ENCODE results near the gene HAPSTR1.
A peak's percentile ranks its signal among the peaks of the same experiment; 100 is the strongest.
"Not testable (repeated sequence)": the region's sequence is repeated elsewhere in the genome, so short reads cannot be mapped to it uniquely, and the experiment has no call there.

Gene HAPSTR1, protein sequence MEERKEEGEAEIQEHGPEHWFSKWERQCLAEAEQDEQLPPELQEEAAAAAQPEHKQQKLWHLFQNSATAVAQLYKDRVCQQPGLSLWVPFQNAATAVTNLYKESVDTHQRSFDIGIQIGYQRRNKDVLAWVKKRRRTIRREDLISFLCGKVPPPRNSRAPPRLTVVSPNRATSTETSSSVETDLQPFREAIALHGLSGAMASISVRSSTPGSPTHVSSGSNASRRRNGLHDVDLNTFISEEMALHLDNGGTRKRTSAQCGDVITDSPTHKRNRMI

DNA sequence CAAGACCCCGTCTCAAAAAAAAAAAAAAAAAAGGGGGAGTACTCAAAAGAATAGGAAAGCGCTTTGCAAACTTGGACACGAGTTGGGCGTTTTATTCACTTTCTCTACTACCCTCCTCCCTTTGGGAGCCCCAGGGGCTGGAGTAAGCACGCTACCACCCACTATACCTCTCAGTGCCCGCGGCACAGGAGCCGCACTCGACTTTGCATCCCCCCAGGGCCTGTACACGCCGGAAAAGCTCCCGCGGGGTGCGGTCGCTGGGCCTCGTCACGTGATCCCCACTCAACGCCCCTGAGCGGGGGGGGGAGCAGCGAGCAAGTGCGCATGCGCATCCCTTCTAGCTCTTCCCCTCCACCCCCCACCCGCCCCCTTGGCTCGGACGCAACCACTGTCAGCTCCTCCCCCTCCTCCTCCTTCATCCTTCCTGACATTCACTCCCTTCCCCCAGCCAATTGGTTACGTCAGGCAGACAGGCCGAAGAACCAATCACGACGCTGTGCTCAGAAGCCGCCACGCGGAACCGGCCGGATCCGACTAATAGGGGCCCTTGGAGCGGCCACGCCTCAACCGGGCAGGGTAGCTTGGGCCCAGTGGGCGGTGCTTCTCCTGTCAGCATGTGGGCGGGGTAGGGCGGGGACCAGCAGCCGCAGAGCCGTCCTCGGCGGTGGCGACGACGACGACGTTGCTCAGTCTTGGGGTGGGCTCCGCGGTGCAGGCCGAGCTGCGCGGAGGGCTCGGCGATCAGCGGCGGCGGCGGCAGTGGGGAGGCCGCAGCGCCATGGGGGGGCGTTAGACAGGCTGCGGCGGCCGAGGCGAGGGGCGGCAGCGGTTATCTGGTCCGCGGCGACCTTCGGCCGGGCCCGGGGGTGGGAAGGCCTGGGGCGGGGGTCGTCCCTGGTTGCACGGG is at the start of gene HAPSTR1:
HAPSTR1 (plus strand) TSS at position 685 of the 907 bp plus-strand sequence. CDS start 401 bp downstream, outside the sequence.
- peak; percentile 91 to 100 (median 99) for DNase-seq

DNA sequence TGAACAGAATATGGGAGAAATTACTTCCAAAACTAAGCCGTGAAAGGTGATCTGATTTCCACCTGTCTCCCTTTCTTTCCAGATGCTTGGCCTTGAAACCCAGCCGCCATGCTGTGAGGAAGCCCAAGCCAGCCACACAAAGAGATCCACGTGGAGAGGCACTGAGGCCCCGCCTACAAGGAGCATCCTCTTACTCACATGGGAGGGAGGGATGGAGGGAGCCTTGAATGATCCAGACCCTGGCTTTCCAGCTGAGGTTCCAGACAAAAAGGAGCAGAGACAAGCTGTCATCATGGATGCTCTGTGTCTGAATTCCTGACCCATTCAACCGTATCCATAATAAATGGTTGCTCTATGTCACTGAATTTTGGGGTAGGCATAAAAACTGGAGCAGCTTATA is 48.9 kb upstream of the HAPSTR1 start:
- DNase-seq, result peak in 1 of 56 donors; percentile 8

DNA sequence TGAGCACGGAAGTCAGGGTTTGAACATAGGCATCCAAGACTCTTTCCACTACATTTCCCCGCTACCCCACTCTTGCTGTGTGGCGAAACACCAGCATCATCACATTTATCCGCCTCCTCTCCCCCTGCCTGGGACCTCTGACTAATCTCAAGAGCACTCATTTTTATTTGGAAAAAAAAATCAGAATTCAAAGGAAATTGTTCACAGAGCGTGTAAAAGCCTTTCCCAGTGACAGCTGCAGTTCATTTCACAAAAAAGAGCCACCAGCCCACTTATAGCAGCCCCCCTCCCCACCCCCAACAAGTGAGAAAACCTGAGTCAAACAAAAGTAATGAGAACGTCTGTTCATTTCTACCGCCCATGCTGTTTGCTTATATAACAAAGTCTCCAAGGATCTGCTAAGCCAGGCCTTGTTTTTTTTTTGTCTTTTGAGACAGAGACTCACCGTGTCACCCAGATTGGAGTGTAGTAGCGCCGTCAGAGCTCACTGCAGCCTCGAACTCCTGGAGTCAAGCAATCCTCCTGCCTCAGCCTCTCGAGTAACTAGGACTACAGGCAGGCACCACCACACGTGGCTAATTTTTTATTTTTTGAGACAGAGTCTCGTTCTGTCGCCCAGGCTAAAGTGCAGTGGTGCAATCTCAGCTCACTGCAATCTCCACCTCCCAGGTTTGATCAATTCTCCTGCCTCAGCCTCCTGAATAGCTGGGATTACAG is 48.3 kb upstream of the HAPSTR1 start:
- DNase-seq, result peak in 19 of 56 donors; percentile 1 to 62 (median 17)

DNA sequence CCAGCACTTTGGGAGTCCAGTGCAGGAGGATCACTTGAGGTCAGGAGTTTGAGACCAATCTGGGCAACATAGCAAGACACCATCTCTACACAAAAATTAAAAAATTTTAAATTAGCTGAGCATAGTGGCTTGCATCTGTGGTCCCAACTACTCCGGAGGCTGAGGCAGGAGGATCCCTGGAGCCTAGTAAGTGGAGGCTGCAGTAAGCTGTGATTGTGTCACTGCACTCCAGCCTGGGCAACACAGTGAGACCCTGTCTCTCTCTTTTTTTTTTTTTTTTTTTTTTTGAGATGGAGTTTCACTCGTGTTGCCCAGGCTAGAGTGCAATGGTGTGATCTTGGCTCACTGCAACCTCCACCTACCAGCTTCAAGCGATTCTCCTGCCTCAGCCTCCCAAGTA is 45.9 kb upstream of the HAPSTR1 start:
- DNase-seq, result not testable (repeated sequence)

DNA sequence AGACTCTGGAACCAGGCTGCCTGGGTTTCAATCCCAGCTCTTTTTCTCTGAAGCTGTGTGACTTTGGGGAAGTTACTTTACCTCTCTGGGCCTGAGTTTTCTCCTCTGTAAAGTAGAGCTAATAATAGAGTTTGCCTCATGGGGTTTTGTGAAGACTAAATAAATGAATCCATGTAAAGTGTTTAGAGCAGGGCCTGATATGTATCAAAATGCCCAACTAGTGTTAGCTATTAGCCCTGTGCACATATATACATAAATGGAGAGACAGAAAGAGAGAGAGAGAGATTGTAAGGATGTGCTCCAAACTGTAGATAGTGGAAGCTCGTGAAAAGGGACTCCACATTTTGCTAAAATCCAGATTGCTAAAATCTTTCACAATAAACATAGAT is 44.8 kb upstream of the HAPSTR1 start:
- no peak for DNase-seq

DNA sequence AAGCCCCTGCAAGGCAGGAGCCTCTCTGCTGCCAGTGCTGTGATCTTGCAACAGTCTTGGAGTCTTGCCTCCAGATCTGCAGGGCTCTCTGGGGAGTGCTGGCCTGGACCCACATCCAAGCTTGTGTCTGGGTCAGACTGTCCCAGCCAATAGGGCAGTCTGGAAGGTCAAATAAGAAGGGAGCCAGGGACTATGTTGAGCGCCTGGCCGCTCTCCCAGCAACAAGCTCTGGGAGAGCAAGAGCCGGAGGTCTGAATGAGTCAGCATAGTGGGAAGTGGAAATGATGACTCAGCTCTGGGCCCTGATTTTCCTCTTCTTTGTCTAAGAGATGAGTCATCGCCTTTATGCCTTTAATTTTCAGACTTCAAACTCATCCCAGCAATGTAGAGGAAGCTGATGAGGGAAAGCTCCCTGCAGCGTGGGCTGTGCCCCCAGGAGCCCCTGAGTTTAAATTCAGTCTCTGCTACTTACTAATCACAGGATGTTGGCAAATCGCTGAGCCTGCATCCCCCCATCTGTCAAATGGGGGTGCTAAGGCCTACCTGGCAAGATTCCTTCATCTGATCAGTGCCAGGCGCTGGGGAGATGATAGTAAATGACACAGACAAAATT is 43.6 kb upstream of the HAPSTR1 start:
- peak in 54 of 56 donors; percentile 3 to 86 (median 59) for DNase-seq

DNA sequence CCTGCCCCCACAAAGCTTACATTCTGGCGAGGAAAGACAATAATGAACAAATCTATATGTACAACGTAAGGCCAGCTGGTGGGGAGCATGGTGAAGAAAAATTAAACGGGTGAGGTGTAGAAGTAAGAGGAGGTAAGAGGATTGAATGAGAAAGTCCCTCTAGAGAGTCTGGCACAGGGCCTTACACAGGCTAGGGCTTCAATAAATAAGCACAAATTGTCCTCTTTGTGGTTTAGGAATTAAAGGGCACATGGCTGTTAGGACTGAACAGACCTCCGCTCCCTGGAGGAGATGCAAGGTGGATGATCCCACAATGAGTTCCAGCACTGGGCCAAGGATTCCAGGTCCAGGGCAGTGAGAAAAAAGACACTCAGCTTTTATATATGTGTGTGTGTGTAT is 43.1 kb upstream of the HAPSTR1 start:
- DNase-seq, result no peak

DNA sequence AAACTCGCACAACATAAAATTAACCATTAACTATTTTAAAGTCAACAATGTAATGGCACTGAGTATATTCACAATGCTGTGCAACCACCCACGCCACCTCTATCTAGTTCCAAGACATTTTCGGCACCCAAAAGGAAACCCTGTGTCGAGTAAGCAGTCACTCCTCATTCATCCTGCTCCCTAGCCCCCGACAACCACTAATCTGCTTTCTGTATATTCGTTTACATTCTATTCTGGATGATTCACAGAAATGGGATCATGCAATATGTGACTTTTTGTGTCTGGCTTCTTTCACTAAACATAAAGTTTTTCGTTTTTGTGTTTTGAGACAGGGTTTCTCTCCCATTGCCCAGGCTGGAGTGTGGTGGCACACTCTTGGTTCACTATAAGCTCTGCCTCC is 42.2 kb upstream of the HAPSTR1 start:
- DNase-seq, result no peak

DNA sequence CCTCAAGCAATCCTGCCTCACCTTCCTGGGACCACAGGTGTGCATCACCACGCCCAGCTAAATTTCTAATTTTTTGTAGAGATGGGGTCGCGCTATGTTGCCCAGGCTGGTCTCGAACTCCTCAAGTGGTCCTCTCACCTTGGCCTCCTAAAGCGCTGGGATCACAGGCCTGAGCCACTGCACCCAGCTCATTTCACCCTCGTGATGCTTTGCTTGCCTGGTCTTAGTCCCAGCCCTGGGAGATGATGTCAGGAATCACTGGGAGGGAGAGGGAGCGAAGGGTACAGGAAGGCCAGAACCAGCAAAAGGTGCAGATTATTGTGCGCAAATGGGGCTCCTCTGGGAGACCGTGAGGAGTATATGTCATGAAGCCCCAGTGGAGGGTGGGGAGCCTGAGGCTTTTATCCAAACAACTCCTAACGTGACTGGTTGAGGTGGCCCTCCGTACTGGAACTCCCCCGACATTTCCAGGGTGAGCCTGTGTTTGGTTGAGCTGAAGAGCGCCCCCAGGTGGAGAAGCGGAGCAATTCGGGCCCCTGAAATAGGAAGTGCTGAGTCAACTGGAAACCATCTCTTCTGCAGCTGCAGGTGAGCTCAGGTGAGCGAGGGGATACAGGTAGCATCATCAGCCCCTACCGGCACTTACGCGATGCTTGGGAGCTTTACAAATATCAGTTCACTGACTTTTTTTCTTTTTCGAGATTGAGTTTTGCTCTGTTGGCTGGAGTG is 41.2 kb upstream of the HAPSTR1 start:
- DNase-seq, result no peak

DNA sequence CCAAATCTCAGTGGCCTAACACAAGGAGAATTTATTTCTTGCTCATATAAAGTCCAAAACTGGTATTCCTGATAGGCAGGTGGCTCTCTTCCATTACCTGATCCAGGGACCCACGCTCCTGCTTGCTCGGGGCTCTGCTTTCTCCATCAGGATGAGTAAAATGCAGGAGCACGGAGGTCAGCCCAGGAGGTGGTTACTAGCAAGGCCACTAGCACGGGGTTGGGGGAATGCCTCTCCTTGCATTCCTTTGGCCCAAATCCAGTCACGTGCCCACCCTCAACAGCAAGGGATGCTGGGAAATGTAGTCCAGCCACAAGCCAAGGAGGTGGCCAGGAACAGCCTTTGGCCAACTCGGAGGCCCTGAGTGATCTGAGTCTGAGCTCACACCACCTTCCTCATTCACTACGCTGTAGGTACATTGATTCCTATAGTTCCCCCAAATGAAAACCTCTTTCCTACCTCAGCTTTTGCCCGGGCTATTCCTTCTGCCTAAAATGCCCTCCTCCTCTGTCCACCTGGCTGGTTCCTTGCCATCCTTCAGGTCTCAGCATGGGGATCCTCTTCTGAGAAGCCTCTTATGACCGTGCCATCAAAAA is 38.3 kb upstream of the HAPSTR1 start:
- DNase-seq, result peak in 35 of 56 donors; percentile 1 to 62 (median 21)

DNA sequence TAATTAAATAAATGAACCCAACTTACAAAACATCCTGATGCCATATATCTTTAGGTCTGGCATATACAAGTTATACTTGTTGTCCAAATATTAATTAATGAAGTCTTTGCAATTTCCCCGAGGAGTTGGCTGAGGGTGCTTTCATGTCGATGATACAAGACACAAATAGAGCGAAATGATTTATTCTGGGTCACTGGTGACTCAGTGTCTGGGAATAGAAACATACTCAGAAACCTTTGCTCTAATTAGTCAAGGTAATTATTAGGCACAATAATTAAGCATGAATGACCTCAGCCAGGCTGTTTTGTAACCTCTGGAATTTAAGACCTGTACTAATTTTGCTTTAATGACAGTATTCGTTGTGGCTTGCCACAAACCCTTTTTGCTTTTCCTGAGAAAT is 37.0 kb upstream of the HAPSTR1 start:
- no peak for DNase-seq

DNA sequence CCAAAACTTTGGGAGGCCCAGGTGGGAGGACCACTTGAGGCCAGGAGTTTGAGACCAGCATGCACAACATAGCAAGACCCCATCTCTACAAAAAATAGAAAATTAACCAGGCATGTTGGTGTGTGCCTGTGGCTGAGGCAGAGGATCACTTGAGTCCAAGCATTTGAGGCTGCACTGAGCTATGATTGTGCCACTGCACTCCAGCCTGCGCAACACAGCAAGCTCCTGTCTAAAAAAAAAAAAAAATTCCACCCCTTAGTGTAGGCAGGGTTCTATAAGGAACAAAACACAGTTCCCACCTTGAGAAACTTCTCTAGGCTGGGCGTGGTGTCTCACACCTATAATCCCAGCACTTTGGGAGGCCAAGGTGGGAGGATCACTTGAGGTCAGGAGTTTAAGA is 36.3 kb upstream of the HAPSTR1 start:
- no peak for DNase-seq

DNA sequence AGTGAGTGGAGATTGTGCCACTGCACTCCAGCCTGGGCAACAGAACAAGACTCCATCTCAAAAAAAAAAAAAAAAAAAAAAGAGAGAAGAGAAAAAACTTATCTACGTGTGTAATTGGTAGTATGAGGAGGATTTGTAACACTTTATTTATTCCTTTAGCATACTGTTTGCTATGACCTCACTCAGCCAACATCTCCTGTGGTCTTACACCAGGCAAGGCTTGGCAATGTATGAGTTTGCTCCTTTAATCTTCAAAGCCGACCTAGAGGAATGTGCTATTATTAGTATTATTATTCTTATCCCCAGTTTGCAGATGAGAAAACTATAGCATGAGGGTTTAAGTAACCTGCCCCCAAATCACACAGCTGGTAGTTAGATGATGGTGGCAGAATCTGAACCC is 35.8 kb upstream of the HAPSTR1 start:
- DNase-seq, result no peak

DNA sequence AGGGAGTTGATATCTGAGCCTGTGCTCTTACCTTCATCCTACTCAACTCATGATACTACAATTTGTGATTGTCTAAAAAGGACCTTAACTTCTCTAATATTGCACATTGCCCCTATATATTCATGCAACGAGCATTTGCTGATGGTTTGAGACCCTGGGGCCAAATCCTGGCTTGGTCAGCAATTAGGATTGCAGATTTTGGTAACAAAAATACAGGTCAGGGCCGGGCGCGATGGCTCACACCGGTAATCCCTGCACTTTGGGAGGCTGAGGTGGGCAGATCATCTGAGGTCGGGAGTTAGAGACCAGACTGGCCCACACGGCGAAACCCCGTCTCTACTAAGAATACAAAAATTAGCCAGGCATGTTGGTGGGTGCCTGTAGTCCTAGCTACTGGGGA is 35.4 kb upstream of the HAPSTR1 start:
- no peak for DNase-seq

DNA sequence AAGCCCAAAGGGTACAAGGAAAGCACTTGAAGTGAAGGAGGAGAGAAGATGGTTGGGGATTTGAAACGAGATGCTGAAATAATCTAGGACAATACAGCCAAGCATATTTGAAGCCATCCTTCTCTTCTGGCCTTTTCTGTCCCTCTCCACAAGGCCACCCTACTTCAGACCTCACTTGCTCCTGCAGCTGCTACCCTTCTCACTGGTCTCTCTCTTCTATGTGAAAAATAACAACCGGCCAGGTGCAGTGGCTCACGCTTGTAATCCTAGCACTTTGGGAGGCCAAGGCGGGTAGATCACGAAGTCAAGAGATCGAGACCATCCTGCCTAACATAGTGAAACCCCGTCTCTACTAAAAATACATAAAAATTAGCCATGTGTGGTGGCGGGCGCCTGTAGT is 33.2 kb upstream of the HAPSTR1 start:
- no peak for DNase-seq

DNA sequence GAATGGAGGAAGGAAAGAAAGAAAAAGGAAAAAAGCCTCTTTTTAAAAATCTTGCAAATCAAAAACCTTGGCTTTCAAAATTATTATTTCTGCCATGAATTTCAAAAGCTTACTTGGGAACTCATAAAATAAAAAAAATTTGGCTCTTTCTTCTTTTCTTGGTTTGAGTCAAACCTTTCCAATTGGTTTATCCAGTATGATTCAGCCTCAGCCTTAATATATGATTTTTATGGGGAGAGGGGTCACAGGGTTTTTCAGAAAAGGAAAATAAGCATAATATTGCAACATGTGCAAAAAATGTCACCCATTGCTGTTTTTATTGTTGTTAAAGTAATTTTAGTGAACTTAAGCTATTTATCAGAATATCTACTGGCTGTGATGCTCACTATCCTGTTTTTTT is 31.2 kb upstream of the HAPSTR1 start:
- DNase-seq, result no peak

DNA sequence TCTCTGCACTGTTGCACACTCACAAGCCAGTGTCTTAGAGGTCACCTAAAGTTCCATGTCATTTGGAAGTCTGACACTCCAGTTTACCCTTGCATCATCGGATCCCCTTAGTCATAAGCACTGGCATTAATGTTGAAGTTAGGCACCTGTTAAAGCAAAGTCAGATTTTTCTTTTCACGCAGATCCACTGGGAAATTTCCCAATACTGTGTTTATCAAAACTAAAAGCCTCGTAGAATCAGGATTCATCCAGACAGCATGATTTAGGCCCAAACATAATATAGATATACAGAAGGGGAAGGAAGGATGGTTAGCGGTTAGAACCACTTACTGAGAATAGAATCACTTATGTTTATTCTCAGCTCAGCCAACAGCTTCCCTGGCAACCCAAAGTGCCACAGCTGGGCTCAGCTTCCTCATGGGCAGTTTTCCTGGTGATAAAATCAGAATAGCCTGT is 30.1 kb upstream of the HAPSTR1 start:
- peak in 6 of 56 donors; percentile 0 to 14 (median 2) for DNase-seq

DNA sequence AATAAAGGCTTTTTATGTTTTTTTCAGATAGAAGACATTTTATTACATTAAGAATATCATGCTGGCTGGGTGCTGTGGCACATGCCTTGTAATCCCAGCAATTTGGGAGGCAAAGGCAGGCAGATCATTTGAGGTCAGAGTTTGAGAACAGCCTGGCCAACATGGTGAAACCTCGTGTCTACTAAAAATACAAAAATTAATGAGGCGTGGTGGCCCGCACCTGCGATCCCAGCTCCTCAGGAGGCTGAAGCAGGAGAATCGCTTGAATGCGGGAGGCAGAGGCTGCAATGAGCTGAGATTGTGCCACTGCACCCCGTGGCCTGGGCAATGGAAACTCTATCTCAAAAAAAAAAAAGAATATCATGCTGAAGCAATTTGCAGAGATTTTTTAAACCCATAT is 29.1 kb upstream of the HAPSTR1 start:
- DNase-seq, result no peak

DNA sequence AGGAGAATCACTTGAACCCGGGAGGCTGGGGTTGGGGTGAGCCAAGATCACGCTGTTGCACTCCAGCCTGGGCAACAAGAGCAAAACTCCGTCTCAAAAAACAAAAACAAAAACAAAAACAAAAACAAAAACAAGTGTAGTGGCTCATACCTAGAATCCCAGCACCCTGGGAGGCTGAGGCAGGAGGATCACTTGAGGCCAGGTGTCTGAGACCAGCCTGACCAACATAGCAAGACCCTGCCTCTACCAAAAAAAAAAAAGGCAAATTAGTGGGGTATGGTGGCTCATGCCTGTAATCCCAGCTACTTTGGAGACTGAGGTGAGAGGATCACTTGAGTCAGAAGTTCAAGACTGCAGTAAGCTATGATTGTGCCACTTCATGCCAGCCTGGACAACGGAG is 26.4 kb upstream of the HAPSTR1 start:
- no peak for DNase-seq

DNA sequence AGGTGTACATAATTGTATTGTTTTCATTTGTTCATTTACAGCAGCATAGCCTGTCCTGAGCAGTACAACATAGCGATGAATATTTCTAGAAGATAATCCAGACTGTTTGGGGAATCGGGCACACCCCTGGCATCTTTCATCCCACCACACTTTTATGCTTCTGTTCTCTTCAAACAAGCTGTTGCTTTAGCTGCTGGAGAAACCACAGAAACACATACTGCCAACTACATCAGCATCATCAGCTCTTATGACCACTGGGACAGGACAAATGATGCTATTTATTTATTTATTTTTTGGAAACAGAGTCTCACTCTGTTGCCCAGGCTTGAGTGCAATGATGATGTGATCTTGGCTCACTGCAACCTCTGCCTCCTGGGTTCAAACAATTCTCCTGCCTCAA is 22.6 kb upstream of the HAPSTR1 start:
- no peak for DNase-seq
